Effector memory CD4-positive, alpha-beta T cell (primary cell): ENCODE data around the gene TMEM161A.
"Not testable (repeated sequence)": the region's sequence is repeated elsewhere in the genome, so short reads cannot be mapped to it uniquely, and the experiment has no call there.

ENCODE experiments used
- DNase-seq, 3 donors: peaks; one replicate each; pipeline ENCODE4 v3.0.0-alpha.2; 2020
- H3K27ac ChIP-seq: 2 replicates; pipeline ENCODE4 v1.7.0; 2013; ENCODE audit warnings: mild to moderate bottlenecking, low read length, moderate library complexity; ENCODE audit not compliant: insufficient read depth, poor library complexity, severe bottlenecking
- H3K27me3 ChIP-seq: replicated peaks from 2 replicates; pipeline ENCODE4 v1.7.0; 2013; ENCODE audit warnings: mild to moderate bottlenecking, low read length; ENCODE audit not compliant: insufficient read depth, control insufficient read depth, poor library complexity, severe bottlenecking
- H3K36me3 ChIP-seq: 2 replicates; pipeline ENCODE4 v1.7.0; 2013; ENCODE audit warnings: mild to moderate bottlenecking, low read length, moderate library complexity; ENCODE audit not compliant: control insufficient read depth, insufficient read depth
- H3K4me1 ChIP-seq: 2 replicates; pipeline ENCODE4 v1.7.0; 2013; ENCODE audit warnings: low read length, mild to moderate bottlenecking; ENCODE audit not compliant: control insufficient read depth, insufficient read depth, poor library complexity, severe bottlenecking
- H3K4me3 ChIP-seq: 2 replicates; pipeline ENCODE4 v1.7.0; 2013; ENCODE audit warnings: low read length, low read depth, mild to moderate bottlenecking; ENCODE audit not compliant: insufficient read depth, poor library complexity, severe bottlenecking
- H3K9me3 ChIP-seq: 2 replicates; pipeline ENCODE4 v1.7.0; 2013; ENCODE audit warnings: mild to moderate bottlenecking, low read length, moderate library complexity; ENCODE audit not compliant: control insufficient read depth

TMEM161A gene

DNA sequence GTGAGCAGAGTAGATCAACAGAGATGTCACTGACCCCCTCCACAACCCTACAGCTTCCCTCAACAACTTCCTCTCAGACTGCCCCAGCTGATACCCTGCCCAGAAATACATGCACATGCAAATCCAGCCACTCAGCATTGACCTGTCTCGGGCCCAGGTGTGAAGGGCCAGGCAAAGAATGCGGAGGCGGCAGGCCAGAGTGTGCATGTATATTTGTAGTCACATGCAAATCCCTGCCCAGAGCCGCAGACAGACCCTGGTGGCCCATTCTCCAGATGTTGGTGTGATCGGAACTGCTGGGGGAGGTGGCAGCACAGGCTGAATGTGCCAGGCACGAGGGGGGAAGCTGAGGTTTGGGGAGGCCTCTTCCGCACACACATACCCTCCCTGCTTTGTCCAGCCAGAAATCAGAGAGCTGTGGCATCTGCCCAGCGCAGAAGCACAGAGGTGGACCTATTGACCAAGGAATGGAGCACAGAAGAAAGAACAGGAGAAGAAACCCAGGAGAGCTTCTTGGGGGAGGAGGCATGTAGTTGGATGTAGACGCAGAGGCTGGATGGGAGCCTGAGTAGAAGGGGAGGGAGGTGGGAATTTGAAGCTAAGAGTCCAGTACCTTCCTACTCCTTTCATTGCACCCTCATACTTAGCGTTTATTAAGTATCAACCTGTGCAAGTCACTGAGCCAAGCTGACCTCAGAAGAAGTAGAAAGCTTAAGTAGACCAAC, 17.4 kb upstream of the TMEM161A start:
- H3K36me3 ChIP-seq = peaks cover 10% of the 10 kb centered on the region
- H3K4me3 ChIP-seq = no peak overlapping the region
- no peaks in the 10 kb centered on the region for H3K9me3 ChIP-seq
- DNase-seq = no peak
- no peak overlapping the region for H3K27ac ChIP-seq
- H3K4me1 ChIP-seq = no peaks in the 10 kb centered on the region
- H3K27me3 ChIP-seq = no peaks in the 10 kb centered on the region

DNA sequence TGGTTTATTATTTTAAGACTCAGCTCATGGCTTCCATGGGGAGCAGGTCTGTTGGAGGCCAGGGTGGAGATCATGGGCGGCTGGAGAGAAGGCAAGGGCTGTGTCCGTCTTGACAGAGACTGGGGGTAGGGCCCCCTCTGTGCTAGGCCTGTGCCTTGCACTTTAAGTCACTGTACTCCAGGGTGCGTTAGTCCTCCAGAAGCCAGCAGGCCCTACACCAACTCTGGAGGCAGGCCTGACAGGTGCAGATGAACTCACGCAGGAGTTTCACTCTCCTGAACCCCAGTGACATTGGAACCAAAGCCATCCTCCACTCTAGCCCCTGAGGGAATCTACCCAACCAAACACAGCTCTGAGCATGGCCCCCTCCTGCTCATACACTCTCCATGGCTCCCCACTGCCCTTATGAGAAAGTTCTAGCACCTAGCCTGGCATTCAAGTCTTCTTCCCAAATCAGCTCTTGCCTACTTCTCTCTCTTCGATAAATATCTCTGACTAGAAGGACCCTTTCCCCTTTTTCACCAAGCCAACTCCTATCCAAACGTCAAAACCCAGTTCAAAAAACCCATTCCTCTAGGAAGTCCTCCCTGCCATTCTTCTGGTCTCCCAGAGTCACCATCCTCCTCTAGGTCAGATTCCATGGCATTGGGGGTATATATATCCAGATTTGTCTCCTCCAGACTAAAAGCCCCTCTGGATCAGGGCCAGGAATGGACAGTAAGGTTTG, 16.7 kb upstream of the TMEM161A start:
- Histone ChIP-seq H3K4me1 (no peaks in the 10 kb centered on the region), H3K4me3 (no peak overlapping the region), H3K9me3 (no peaks in the 10 kb centered on the region), H3K27me3 (no peaks in the 10 kb centered on the region), H3K36me3 (peaks cover 10% of the 10 kb centered on the region), H3K27ac (no peak overlapping the region)
- no peak for DNase-seq

DNA sequence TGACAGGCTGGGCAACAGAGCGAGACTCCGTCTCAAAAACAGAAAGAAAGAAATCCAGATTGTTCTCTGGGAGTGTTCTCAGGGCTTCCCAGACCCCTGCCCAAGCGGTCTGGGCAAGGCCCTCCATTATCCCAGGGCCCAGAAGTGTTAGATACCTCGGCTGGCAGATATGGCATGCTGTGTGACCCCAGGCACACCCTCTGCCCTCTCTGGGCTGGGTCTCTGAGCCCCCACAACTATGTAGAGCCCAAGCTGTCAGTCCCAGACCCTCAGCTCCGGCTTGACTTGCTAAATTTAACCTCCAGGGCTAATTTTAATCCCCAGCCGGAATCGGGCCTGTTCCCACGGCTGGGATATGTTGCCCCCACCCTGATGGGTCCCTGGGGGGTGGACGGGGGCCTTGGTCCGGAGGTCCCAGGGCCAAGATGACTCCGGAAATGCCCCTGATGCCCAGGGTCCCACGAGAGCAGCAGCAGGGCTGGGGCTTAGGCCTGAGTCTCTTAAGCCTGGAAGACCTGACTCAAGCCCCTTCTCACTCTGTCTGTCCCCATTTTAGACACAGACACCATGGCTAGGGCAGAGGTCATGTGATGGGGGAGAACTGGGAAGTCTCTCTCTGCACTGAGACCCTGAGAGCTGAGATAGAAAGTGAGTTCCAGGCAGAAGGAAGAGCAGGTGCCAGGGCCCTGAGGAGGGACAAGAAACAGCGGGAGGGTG, 14.5 kb upstream of the TMEM161A start:
- no peak overlapping the region for H3K27ac ChIP-seq
- no peak for DNase-seq
- H3K36me3 ChIP-seq = peaks cover 14% of the 10 kb centered on the region
- H3K9me3 ChIP-seq = no peaks in the 10 kb centered on the region
- H3K27me3 ChIP-seq = no peaks in the 10 kb centered on the region
- no peak overlapping the region for H3K4me3 ChIP-seq
- no peaks in the 10 kb centered on the region for H3K4me1 ChIP-seq

DNA sequence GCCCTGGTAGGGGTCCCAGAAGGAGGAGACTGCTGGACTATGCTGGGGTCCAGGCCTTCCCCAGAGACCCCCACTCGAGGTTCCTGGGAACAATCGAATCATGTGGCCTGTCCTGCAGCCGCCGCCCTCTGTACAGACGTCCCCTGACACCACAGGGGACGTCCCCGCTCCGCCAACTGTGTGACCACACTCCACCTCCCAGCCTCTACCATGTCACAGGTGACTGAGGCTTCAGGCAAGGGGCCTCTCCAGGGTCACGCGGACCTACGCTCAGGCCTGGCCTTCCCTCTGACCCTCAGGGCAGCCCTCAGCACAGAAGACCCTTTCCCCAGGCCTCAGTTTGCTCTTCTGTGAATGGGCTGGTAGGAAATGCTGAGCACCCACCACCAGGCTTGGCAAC, 13.1 kb upstream of the TMEM161A start:
- H3K27me3 ChIP-seq = no peaks in the 10 kb centered on the region
- H3K9me3 ChIP-seq = no peaks in the 10 kb centered on the region
- no peaks in the 10 kb centered on the region for H3K4me1 ChIP-seq
- no peak for DNase-seq
- no peak overlapping the region for H3K4me3 ChIP-seq
- no peak overlapping the region for H3K27ac ChIP-seq
- H3K36me3 ChIP-seq = peaks cover 16% of the 10 kb centered on the region

DNA sequence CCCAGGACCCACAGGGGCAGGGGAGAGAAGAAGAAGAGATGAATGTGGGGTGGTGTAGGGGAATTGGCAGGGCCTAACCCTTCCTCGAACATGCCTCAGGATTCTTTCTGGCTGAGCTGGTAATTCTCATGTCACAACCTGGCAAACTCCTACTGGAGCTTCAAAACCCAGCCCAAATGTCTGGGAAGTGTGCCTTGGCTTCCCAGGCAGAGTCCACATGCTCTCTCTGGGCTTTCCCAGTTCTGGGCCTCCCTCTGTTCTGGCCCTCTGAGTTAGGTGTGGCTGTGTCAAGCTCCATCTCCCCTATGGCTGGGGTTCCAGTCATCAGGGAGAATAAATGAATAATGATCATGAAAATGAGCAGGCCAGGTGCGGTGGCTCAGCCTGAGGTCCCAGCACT, 11.2 kb upstream of the TMEM161A start:
- H3K27me3 ChIP-seq = no peaks in the 10 kb centered on the region
- no peak overlapping the region for H3K27ac ChIP-seq
- no peaks in the 10 kb centered on the region for H3K4me1 ChIP-seq
- H3K36me3 ChIP-seq = peaks cover 16% of the 10 kb centered on the region
- no peak for DNase-seq
- H3K9me3 ChIP-seq = no peaks in the 10 kb centered on the region
- H3K4me3 ChIP-seq = no peak overlapping the region

DNA sequence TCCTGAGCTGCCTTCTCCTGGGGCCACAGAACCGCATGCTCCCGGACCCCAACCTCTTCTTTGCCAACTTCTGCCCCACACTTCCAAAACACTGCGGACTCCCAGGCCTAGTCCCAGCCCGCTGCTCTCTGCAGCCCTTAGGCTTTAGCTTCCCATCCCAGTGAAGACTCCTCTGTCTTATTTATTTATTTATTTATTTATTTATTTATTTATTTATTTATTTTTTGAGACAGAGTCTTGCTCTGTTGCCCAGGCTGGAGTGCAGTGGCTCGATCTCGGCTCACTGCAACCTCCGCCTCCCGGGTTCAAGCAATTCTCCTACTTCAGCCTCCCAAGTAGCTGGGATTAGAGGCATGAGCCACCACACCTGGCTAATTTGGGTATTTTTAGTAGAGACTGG, 10.2 kb upstream of the TMEM161A start:
- not testable (repeated sequence) for H3K4me1 ChIP-seq, H3K4me3 ChIP-seq, H3K27ac ChIP-seq, H3K27me3 ChIP-seq, DNase-seq, H3K9me3 ChIP-seq
- H3K36me3 ChIP-seq = peaks cover 16% of the 10 kb centered on the region

DNA sequence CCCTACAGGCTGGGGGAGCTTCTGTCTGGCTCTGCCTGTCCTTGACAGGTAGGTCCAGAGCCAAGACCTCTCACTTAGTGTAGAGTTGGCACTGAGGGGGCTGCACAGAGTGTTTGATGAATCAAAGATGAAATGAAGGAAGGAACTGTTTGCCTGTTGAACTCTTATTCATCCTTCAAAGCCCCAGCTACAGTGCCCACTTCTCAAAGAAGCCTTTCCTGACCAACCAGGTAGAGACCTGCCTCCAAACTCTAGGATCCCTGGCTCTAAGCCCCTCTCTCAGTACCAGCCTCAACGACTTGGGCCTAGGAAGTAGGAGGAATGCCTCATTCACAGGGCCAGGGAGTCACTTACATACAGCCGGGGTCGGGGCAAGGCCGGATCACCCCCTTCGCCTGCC, 9.1 kb upstream of the TMEM161A start:
- DNase-seq = no peak
- Histone ChIP-seq H3K36me3 (peaks cover 16% of the 10 kb centered on the region), H3K27me3 (no peaks in the 10 kb centered on the region), H3K4me1 (no peaks in the 10 kb centered on the region), H3K4me3 (no peak overlapping the region), H3K9me3 (no peaks in the 10 kb centered on the region), H3K27ac (no peak overlapping the region)

DNA sequence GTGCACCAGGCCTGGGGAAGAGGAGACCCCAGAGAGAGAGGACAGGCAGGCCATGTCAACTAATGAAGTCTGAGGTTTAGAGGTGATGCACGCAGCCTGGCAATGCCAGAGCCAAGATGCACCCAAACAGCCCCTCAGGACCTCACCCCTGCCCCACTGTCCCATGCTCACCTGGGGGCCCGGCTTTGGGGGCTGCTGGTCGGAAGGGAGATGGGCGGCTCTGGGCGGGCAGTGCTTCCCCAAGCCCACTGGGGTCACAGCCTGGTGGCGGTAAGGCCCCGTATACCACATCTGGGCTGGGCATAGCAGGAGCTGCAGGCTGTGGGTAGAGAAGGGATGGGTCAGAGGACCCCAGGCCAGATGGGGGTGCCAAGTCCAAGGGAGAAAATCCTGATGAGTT, 8.6 kb upstream of the TMEM161A start:
- no peaks in the 10 kb centered on the region for H3K9me3 ChIP-seq
- H3K27me3 ChIP-seq = no peaks in the 10 kb centered on the region
- peaks cover 16% of the 10 kb centered on the region for H3K36me3 ChIP-seq
- DNase-seq = no peak
- no peak overlapping the region for H3K27ac ChIP-seq
- H3K4me3 ChIP-seq = no peak overlapping the region
- no peaks in the 10 kb centered on the region for H3K4me1 ChIP-seq

DNA sequence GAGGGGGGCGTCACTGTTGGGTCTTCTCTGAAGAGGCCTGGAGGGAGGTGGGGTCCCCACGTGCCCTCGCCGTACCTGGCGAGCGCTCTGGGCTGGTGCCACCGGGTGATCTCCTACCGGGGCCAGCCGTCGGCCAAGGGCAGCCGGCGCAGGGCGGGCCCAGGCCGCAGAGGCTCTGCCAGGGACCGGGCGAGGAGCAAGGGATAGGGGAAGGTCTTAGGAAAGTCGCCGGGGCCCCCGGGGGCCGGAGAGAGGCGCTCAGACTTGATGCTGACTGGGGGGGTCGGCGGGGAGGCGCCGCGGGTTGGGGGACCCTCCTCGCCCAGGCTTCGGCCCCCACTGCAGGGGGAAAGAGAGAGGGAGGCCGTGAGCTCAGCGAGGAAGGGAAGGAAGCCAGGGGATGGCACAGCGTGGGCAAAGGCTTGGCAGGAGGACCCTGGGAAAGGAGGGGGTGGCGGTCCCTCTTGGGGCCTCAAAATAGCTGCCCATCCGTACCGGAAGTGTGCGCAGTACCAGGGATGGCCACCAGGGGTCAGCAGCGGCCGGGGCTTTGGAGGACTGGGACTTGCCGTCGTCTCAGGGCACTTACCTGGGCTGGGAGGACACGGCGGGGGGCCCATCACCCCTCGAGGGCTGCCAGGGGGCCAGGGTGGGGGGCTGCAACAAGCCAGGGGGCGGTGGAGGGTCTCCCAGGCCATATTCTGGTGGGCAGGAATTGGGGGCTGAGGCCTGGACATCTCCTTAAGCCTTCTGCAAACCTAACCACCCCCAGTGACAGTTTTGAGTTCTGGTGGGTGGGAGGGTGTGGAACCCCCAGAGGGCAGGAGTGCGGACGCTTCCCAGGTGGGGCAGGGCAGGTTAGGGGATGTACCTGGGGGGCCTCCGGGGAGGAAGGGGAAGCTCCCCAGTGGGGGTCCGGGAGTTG, 7.7 kb upstream of the TMEM161A start:
- peaks cover 16% of the 10 kb centered on the region for H3K36me3 ChIP-seq
- H3K27me3 ChIP-seq = no peaks in the 10 kb centered on the region
- no peaks in the 10 kb centered on the region for H3K4me1 ChIP-seq
- DNase-seq = peak; percentile 67 to 77 (median 70)
- H3K27ac ChIP-seq = no peak overlapping the region
- no peak overlapping the region for H3K4me3 ChIP-seq
- no peaks in the 10 kb centered on the region for H3K9me3 ChIP-seq
